ENCODE results near the gene CTDNEP1.

The CTDNEP1 gene

DNA sequence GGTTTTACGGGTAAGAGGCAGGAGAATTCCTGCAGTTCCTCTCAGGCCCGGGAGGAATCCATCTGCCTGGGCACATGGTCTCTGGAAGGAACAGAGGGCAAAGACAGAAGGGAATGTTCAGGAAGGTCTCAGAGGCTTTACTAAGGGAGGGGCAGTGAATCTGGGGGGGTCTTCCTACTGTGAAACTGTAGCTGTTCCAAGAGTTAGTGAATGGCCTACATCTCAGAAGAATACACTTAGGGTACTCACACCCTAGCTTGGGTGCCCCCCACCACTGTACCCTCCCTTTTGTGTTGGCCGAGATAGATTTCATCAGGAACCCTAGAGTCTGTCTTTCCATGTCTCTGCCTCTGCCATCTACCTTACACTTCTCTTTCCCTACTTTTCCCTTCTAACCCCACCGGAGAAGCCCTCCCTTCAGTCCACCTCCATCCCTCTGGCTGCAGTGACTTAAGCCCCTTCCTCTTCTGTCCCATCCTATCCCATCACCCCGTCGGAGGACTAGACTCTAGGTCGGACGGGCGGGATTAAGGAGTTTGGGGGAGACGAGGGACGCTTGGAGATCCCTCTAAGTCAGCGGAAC is 32.2 kb downstream of the CTDNEP1 start:
- DNase-seq, result peak in 1 of 10 donors; percentile 0
- intact Hi-C loops (cut with DNase I), result no loop called here

DNA sequence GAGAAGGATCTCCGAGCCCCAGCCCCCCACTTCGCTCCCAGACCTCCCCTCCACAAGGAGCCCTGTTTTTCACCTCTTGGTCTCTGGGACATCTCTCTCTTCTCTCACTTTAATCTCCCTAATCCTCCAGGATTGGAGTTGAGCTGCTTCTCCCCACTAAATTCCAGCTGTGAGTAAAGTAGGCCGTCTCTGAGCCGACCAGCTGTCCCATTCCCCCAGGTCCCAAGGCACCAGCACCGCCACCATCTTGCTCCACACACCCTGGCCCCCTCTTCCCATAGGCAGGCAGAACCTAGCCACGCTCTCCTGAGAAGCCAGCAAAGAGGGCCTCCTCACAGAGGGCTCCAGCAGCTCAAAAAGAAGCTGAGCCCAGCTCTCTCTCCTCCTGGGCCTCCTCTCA is 32.8 kb downstream of the CTDNEP1 start:
- peak in 1 of 10 donors; percentile 13 for DNase-seq
- intact Hi-C loops (cut with DNase I), result no loop called here

DNA sequence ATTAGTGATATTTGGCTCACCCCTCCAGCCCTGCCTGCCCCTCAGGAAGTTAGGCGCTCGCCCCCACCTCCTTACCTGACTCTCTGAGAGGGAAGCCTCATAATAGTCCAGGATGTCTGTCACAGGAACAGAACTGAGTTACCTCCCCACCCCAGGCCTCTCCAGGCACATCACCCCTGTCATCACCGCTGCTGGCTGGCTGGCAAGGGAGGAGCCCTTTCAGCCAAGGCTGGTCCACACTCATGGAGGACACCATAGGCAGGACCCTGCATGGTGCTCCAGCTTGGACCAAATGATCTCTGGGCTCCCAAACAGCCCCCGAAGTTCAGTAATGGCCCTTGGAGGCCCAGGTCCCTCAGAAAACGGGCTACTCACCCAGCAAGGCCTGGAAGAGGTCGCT is 33.4 kb downstream of the CTDNEP1 start:
- DNase-seq, result peak in 2 of 10 donors; percentile 22 to 74
- intact Hi-C loops (cut with DNase I), result no loop called here

DNA sequence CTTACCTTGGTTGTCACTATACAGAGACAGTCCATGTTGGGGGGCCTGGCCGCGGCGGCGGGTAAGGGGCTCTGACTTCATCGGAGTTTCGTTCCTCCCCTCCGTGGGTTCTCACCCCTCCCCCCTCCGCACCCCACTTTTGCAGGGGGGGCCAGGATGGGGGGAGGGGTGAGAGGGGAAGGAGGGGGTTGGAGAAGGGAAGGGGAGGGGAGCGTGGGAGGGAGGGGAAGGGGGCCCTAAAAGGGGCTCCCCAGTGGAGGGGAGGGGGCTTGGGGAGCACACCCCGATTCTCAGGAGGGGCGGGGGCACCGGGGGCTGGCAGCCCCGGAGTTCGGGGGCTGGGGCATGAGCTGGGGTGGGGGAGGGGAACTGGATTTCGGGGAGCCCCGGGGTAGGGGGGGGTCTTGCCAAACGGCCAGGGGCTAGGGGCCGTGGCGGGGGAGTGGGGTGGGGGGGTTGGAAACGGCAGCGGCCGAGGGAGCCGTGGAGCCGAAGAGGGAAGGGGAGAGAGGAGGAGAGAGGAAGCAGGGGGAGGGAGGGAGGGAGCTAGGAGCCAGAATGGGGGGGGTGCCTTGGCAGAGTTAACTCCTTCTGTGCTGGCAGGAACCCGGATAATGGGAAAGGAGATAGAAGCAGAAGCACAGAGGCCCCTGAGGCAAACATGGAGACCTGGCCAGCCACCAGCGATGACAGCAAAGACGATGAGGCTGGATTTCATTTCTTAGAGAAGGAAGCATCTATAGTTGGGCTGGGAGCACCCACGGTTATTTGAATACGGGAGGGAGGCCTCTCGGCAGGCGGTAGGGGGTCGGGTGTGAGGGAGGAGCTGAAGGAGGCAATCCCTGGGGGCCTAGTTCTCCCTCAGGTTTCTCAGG is 34.2 kb downstream of the CTDNEP1 start:
- intact Hi-C loops (cut with DNase I), result no loop called here
- DNase-seq, result peak in 5 of 10 donors; percentile 57 to 90 (median 67)

DNA sequence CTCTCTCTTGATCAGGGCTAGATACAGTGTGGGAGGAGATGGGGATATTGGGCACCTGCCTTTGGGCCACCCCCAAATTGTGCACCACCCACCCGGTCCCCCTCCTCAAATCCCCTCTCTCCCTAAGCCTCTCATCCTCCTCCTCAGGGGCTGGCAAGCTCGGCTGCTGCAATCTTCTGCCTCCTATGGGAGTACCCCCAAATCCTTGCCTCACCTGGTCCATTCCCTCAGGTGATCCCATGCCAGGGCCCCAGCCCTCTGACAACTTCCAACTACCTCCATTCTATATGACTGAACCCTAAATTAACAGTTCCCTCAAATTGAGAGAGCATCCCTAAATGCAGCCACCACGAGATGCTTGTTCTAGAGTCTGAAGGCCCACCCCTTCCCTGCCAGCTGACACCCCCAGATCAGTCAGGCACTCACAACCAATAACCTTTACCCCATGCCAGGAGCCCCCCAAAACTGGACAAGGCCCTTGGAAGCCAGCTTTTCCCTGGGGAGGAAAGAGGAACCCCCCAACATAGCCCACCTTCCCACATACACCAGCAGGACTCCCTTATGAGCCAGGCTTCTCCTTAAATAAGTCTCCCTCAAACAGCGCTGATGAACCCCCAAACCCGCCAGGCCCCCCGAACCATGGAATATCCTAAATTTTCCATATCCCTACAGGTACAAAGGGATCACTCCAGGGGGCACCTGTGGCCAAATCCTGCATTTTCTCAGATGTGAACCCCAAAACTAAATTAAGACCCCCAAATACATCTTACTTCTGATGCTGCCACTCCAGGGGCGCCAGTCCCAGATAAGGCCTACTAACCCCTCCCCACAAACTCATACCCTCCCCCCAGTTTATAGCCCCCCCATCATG is 35.1 kb downstream of the CTDNEP1 start:
- intact Hi-C loops (cut with DNase I), result no loop called here
- peak in 1 of 10 donors; percentile 13 for DNase-seq

DNA sequence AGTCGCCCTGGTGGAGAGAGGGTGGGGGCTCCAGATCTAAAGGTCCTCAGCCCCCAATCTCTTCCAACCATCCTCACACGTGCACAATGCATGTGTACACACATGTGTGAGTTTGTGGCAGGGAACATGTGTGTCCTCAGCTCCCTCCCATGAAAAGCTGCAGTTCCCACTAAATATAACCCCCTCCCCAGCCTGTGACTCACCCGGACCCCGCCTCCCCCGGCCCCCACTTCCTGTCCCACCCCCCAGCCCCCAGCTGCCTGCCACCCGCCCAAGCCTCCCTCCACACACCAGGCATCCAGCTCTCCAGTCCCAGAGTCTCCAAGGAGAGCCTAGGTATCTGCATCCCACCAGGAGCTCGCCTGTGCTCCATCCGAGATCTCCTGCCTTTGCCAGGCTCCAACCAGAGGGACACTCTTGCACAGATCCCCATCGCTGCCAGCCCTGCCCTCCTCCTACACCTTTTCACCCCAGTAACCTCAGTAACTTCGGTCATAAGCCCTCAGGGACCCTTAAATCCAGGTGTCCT is 35.8 kb downstream of the CTDNEP1 start:
- intact Hi-C loops (cut with DNase I), result no loop called here
- DNase-seq, result no peak

DNA sequence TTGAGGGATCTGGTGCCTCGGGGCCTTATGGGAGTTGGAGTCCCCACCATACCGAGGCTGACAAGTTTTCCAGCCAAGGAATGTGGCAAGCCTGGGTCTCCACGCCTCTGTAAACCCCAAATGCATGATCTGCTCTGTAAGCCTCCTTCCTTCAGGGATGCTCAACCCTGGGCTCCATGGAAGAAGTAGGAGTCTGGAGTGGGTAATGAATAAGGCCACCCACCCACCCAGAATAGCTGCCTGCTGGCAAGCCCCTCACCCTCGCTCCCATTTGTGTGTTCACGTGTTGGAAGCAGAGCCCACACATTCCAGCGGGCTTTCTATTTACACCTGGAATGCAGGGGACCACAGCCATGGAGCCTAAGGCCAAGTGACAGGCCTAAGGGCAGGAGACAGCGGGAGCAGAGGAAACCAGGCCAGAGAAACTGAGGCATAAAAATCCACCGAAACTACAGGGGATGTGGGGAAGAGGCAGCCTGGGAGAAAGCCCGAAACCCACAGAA is 36.3 kb downstream of the CTDNEP1 start:
- intact Hi-C loops (cut with DNase I), result no loop called here
- no peak for DNase-seq

DNA sequence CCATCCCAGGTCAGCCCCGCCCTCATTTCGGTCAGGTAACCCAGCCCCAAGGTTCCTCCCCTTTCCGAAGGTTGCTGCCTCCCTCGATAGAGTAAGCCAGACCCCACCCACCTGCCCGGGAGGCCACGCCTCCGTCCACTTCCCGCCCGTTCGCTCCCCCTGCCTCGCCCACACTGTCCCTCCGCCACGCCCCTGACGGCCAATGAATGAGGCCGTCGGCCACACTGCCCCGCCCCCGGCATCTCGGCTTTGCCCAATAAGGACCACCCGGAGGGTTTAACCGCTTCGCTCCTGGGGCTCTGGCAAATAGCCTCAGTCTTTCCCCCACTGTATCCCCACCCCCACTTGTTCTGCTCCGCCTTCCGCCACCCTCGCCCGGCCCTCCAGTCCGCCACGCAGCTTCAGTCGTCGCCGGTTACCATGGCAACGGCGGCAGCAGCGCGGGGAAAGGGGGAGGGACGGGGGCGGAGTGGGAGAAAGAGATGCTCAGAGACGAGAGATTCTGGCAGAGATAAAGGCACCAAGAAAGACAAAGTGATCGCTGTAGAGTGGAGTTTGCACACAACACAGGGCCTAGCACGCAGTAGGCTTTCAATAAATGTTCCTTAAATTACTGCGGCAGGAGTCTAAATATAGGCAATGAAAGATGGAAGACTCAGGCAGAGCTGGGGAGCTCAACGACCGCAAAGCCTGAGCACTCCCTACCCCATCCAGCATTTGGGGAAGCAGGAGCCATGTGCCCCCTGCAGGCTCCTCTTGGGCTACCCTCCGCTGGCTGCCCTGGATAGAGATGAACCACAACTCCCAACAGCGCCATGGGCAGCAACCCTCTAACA is 37.0 kb downstream of the CTDNEP1 start:
- intact Hi-C loops (cut with DNase I), result no loop called here
- peak; percentile 91 to 100 (median 98) for DNase-seq

DNA sequence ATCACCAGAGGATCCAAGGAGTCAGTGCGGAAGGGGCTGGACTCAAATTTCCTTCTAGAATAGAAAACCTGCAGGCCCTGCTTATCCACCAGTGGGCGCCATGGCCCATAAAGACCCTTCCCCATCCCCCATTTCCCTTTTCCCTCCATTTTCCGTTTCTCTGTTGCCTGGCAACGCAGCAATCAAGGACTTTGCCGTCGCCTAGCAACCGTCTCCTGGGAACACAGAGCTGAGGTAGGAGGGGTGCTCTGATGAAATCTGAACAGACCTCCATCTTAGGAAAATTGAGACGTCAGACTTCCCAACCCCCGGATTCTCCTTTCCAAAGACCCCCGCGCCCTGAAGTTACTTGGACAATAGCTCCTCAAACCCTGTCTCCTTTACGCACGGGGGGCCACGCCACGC is 37.6 kb downstream of the CTDNEP1 start:
- DNase-seq, result peak; percentile 42 to 96 (median 76)
- intact Hi-C loops (cut with DNase I), result no loop called here

DNA sequence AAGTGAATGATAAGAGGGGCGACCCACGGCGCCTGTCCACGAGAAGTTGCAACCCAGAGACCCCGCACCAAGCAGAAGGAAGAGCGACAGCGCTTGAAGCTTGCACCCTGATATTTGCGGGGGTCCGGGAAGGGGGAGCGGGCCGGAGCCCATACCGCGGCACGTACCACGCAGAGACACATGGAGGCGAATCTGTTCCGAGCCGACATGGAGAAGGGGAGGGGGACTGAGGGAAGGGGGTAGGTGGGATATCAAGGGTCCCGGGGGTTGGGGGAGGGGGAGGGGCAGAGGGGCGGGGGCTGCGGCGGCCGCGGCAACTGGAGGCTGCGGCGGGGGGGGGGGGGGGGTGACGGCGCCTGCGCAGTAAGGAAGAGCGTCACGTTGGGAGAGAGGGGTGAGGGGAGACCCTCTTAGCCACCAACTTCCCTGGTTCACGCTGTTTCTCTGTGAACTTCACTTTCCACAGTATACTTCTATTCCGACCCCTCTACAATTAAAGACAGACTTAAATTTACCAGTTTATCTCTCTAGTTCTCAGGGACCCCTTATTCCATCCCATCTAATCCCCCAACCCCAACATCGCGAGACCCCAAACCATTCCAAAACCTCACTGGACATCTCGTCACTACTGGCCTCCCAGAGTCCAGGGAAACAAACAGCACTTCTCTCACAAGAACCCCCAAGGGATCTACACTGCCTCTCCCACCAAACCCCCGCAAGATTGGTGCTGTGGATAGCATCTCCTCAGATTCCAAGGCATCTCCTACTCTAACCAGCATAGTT is 39.9 kb downstream of the CTDNEP1 start:
- intact Hi-C loops (cut with DNase I), result no loop called here
- DNase-seq, result no peak

DNA sequence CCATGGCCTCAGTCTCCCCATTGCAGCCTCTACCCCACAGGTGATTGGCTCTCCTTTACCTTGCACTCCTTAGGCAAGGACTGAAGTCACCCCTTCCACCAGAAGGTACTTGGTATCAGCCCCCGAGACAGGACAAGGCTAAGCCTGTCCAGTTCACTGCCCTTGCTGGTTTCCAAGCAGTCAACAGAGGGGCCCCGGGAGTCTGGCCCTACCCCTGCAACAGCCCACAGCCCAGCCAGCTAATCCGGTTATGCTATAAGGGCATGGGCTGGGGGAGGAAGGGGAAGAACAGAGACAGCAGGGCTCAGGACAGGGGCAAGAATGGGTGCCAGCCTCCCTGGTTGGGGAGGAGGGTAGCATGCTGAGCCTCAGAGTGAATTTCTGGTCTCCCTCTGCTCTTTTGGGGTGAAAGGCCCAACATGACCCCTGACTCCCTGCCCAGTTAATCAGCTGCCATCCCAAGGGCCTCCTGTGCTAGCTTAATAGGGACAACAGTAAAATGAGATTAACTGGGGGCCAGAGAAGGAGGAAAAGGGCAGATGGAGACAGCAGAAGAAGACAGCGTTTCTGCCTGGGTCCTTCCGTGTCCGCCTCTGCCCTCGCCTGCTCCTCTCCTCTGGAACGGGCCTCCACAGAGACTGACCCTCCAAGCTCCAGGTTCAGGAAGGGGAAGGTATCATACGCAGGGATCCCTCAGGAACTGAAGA is 42.6 kb downstream of the CTDNEP1 start:
- no peak for DNase-seq
- intact Hi-C loops (cut with DNase I), result no loop called here

DNA sequence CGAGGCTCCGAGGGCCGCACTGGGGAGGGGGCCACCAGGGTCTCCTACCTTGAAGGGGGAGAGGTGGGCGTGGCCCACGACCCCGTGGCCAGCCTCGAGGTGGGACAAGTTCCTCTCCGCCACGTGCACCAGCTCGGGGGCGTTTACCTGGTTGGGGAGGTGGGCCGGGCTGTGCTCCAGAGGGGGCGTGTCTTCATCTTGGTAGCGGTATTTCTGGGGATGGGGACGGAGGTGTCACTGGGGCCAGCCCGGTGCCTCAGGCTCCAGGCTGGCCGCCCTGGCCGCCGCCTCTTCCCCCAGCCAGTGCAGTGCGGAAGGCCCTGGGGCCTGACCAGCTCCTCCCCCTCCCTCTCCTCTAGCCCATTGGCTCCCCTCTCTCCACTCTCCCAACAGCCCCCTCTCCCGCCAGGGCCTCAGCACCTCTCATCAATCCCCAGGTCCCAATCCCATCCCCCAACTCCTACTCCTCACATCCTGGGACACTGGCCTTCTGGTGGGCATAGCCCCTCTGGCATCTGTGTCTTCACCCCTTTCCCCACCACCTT is 43.4 kb downstream of the CTDNEP1 start:
- intact Hi-C loops (cut with DNase I), result no loop called here
- no peak for DNase-seq

DNA sequence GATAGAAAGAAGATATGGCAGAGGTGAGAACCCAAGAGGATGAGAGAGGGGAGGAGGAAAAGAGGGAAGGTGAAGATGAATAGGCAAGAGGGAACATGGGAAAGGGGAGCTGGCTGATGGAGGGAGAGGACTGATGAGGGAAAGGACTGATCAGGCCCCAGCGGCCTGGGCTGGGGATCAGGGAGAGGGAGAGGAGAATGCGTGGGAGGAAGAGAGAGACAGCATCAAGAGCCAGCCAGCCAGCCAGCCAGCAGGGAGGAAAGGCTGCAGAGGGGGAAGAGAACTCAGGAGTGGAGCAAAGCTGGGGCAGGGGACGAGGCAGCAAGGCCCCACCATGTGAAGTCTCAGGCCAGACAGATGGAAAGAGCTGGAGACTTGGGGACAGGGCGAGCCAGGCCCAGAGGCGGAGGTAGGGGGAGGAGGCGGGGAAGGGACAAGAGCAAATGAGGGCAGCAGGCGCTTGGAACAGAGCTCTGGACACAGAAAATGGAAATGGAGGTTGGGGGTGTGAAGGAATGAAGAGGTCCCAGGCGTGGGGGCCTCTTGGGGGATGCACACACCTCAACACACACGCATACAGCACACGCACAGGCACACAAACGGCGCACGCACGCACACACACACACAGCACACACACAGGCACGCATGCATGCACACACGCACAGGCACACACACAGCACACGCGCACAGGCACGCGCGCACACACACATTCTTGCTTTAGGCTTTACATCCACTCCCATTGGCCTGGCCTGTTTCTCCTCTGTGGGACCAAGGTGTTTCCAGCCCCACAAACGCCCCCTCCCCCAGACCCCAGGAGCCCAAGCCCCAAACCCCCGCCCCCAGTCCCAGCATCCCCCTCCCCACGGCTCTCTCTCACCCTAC is 44.2 kb downstream of the CTDNEP1 start:
- DNase-seq, result peak in 4 of 10 donors; percentile 39 to 92 (median 85)

DNA sequence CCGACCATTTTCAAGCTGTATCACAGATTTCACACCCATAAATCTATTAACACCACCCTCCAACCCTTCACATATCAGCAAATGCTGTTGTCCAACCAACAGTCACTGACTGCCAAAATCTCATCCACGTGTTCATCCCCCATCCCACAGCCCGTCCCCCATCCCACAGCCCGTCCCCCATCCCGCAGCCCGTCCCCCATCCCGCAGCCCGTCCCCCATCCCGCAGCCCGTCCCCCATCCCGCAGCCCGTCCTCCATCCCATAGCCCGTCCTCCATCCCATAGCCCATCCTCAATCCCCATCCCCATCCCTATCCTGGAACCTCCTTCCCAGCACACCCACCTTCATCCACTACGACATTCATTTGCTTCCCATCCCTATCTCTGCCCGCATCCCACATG is 46.0 kb downstream of the CTDNEP1 start:
- intact Hi-C loops (cut with DNase I), result no loop called here
- peak in 1 of 10 donors; percentile 29 for DNase-seq

More for the DNA sequence above, 44.2 kb downstream of the CTDNEP1 start:
- intact Hi-C loops (cut with DNase I), result no loop called here

DNA sequence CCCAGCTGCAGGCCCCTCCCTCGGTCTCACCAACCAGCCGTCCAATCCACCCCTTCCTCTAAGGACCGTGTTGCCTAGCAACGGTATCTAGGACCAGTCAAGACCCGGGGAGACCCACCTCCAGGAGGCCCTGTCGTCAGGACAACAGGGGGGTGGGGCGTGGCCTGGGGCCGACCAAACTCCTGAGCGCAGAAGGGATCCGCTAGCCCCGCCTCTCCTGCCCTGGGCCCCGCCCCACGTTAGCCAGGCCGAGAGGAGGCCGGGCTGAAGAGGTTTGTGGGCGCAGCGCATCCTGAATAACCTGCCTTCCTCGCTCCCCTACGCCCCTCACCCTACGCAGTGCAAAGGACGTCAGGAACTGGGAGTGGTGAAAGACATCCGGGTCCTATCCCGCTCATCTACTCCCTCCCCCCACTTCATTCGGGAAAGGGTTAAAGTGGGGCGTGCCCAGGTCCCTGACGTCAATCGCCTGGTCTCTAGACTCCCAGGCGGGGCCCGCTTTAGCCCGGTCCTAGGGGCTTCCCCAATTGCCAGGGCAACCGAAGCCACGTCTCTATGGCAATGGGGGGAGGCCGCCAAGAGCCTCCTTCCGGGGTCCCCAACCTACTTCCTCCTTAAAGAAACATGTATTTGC is 46.6 kb downstream of the CTDNEP1 start:
- intact Hi-C loops (cut with DNase I), result no loop called here
- DNase-seq, result peak; percentile 66 to 97 (median 78)

DNA sequence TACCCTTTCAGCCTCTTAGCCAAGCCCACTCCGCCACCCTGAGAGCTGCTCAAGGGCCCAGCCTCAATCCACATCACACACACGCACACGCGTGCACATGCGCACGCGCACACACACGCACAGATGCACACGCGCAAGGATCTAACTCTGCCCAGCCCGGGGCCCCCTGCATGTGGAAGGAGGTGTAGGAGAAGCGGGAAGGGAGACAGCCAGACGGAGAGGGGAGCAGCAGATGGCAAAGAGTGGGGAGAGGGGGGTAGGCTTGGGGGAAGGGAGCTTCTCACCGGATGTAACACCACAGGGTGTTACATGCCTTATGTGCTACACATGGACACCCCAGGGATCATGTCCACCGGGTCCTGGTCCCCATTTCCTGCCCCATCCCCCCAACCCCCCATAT is 47.2 kb downstream of the CTDNEP1 start:
- intact Hi-C loops (cut with DNase I), result no loop called here
- peak in 5 of 10 donors; percentile 39 to 91 (median 58) for DNase-seq

Data from posterior cingulate gyrus (tissue), 11 donors.